Peyer's patch (tissue), 4 donors: Measurements from ENCODE around the gene MON1A. TPM values are rescaled to one million over a fixed set of nuclear protein-coding genes. Genes with fewer than 3 reads are reported as not detected.

Experiments
- DNase-seq, 3 donors: peaks; one replicate each; pipeline ENCODE4 v3.0.0-alpha.2; 2017 to 2019
- H3K27ac ChIP-seq, 4 donors: fragments of 200-600 bp; sonication (generic); one replicate each; pipeline ENCODE4 v1.5.1; 2016 to 2019
- H3K27me3 ChIP-seq, 2 donors: fragments of 200-600 bp; sonication (generic); one replicate each; pipeline ENCODE4 v1.5.1; 2019
- H3K36me3 ChIP-seq, 3 donors: fragments of 200-600 bp; sonication (generic); one replicate each; pipeline ENCODE4 v1.5.1; 2016 to 2019
- H3K4me1 ChIP-seq, 4 donors: fragments of 200-600 bp; sonication (generic); one replicate each; pipeline ENCODE4 v1.5.1; 2016 to 2019
- H3K4me3 ChIP-seq, 4 donors: fragments of 200-600 bp; sonication (generic); 1 replicate in 3 of 4; 2 replicates in 1 of 4; pipeline ENCODE4 v1.5.1; 2016 to 2019; ENCODE audit warnings: mild to moderate bottlenecking in 1 of 4
- H3K9me3 ChIP-seq, 4 donors: fragments of 200-600 bp; sonication (generic); one replicate each; pipeline ENCODE4 v1.5.1; 2016 to 2019; ENCODE audit warnings: mild to moderate bottlenecking in 1 of 4
- CTCF ChIP-seq, 6 experiments: fragments of 450-650 bp in 4 of 6; fragments of 200-600 bp in 2 of 6; sonication (generic) in 1 of 6; IDR thresholded peaks; one replicate each; pipeline ENCODE4 v1.5.1; 2017 to 2019; ENCODE audit warnings: antibody characterized with exemption in 6 of 6, mild to moderate bottlenecking in 3 of 6, moderate library complexity in 1 of 6
- POLR2A ChIP-seq, 2 donors: fragments of 450-650 bp; IDR thresholded peaks; one replicate each; pipeline ENCODE4 v1.5.1; 2017; ENCODE audit warnings: antibody characterized with exemption in 2 of 2, mild to moderate bottlenecking in 2 of 2, moderate library complexity in 2 of 2
- total RNA-seq, 4 donors: library from RNA; depleted of rRNA; stranded (reverse); fragments of >200 nt; gene quantifications; one replicate each; pipeline ENCODE4 v1.1.0, GENCODE V29; 2016

Gene MON1A
- total RNA-seq, 4 donors from 2014 or later = 19.0 to 32.3 (median 22.5) TPM

GRCh38 chr3:49901366-49902339 is 28.0 kb downstream of the MON1A start:
- DNase-seq = no peak
- Histone ChIP-seq H3K9me3 (no peaks in the 10 kb centered on the region), H3K27me3 (no peaks in the 10 kb centered on the region), H3K36me3 (peaks cover 0 to 17% (median 0%) of the 10 kb centered on the region in 3 donors), H3K4me3 (peak overlapping the region in 3 of 4 donors; percentile 7 to 66 (median 61)), H3K4me1 (peaks cover 3 to 58% (median 8%) of the 10 kb centered on the region in 4 donors), H3K27ac (peak overlapping the region in 3 of 4 donors; percentile 80 to 97 (median 92))
- no peak for TF ChIP-seq POLR2A (IDR thresholded peaks at IDR 0.05)
- no peak for TF ChIP-seq CTCF (IDR thresholded peaks at IDR 0.05)

GRCh38 chr3:49900491-49901153 is 29.0 kb downstream of the MON1A start:
- no peaks in the 10 kb centered on the region for H3K27me3 ChIP-seq
- TF ChIP-seq CTCF (IDR thresholded peaks at IDR 0.05) = peak in 3 of 6 experiments; percentile 7 to 24 (median 11)
- TF ChIP-seq POLR2A (IDR thresholded peaks at IDR 0.05) = peak; percentile 58 to 89
- peaks cover 0 to 27% (median 0%) of the 10 kb centered on the region in 3 donors for H3K36me3 ChIP-seq
- peak overlapping the region in 2 of 4 donors; percentile 61 to 66 for H3K4me3 ChIP-seq
- peaks cover 0 to 48% (median 6%) of the 10 kb centered on the region in 4 donors for H3K4me1 ChIP-seq
- peak in 2 of 3 donors; percentile 89 to 91 for DNase-seq
- H3K27ac ChIP-seq = peak overlapping the region in 3 of 4 donors; percentile 80 to 97 (median 92)
- no peaks in the 10 kb centered on the region for H3K9me3 ChIP-seq

- peaks cover 0 to 35% (median 0%) of the 10 kb centered on the region in 3 donors for H3K36me3 ChIP-seq
- no peak for DNase-seq
- peaks cover 0 to 40% (median 5%) of the 10 kb centered on the region in 4 donors for H3K4me1 ChIP-seq
- no peaks in the 10 kb centered on the region for H3K27me3 ChIP-seq
- TF ChIP-seq POLR2A (IDR thresholded peaks at IDR 0.05) (no peak), CTCF (IDR thresholded peaks at IDR 0.05) (peak in 3 of 6 experiments; percentile 20 to 43 (median 35))
- H3K9me3 ChIP-seq = no peaks in the 10 kb centered on the region
- H3K27ac ChIP-seq = peak overlapping the region in 3 of 4 donors; percentile 80 to 97 (median 92)
- peak overlapping the region in 2 of 4 donors; percentile 45 to 61 for H3K4me3 ChIP-seq
Measured at GRCh38 chr3:49899815-49900214, 29.8 kb downstream of the MON1A start.

GRCh38 chr3:49898991-49899390 is 30.6 kb downstream of the MON1A start:
- H3K27me3 ChIP-seq = no peaks in the 10 kb centered on the region
- peaks cover 0 to 34% (median 2%) of the 10 kb centered on the region in 4 donors for H3K4me1 ChIP-seq
- peaks cover 0 to 42% (median 0%) of the 10 kb centered on the region in 3 donors for H3K36me3 ChIP-seq
- peak overlapping the region in 1 of 4 donors; percentile 33 for H3K27ac ChIP-seq
- TF ChIP-seq CTCF (IDR thresholded peaks at IDR 0.05) (peak in 1 of 6 experiments; percentile 6), POLR2A (IDR thresholded peaks at IDR 0.05) (no peak)
- H3K4me3 ChIP-seq = no peak overlapping the region
- no peak for DNase-seq
- H3K9me3 ChIP-seq = no peaks in the 10 kb centered on the region

GRCh38 chr3:49896345-49896744 is 33.3 kb downstream of the MON1A start:
- H3K27ac ChIP-seq = no peak overlapping the region
- H3K36me3 ChIP-seq = peaks cover 0 to 59% (median 0%) of the 10 kb centered on the region in 3 donors
- peaks cover 0 to 16% (median 0%) of the 10 kb centered on the region in 4 donors for H3K4me1 ChIP-seq
- no peak for DNase-seq
- H3K27me3 ChIP-seq = no peaks in the 10 kb centered on the region
- TF ChIP-seq CTCF (IDR thresholded peaks at IDR 0.05) (no peak), POLR2A (IDR thresholded peaks at IDR 0.05) (no peak)
- no peak overlapping the region for H3K4me3 ChIP-seq
- no peaks in the 10 kb centered on the region for H3K9me3 ChIP-seq
